A204.1 (cell line): ENCODE results near the gene ARHGEF3.

Source experiments
- FAIRE-seq: peaks from 2 replicates; lab custom pipeline; 2012; peaks lifted over from hg19 to GRCh38; lab: Jason Lieb, UNC

ARHGEF3 gene

GRCh38 chr3:56801662-56802377 lies at the start of gene ARHGEF3:
TSS of gene ARHGEF3 (minus strand) at chr3:56801949. CDS start at chr3:56801798, 151 bp downstream.
- no peak for FAIRE-seq

GRCh38 chr3:56849698-56850097 lies 47.9 kb upstream of the ARHGEF3 start:
- no peak for FAIRE-seq

- no peak for FAIRE-seq
These were observed 43.8 kb upstream of the ARHGEF3 start for GRCh38 chr3:56845505-56845904.

- no peak for FAIRE-seq
These were observed 42.8 kb upstream of the ARHGEF3 start for GRCh38 chr3:56844536-56844935.

- no peak for FAIRE-seq
These were observed 38.3 kb upstream of the ARHGEF3 start for GRCh38 chr3:56839784-56840715.

- FAIRE-seq = no peak
These were observed 36.7 kb upstream of the ARHGEF3 start for GRCh38 chr3:56838448-56838847.

- no peak for FAIRE-seq
These were observed 35.6 kb upstream of the ARHGEF3 start for GRCh38 chr3:56837196-56837955.

- FAIRE-seq = no peak
These were observed 34.8 kb upstream of the ARHGEF3 start for GRCh38 chr3:56836276-56837163.

- FAIRE-seq = no peak
These were observed 34.0 kb upstream of the ARHGEF3 start for GRCh38 chr3:56835650-56836227.

- FAIRE-seq = no peak
These were observed 31.8 kb upstream of the ARHGEF3 start for GRCh38 chr3:56833536-56833935.

GRCh38 chr3:56833022-56833421 lies 31.3 kb upstream of the ARHGEF3 start:
- FAIRE-seq = no peak

- no peak for FAIRE-seq
These were observed 29.8 kb upstream of the ARHGEF3 start for GRCh38 chr3:56831572-56831971.

GRCh38 chr3:56830884-56831283 lies 29.1 kb upstream of the ARHGEF3 start:
- no peak for FAIRE-seq

- no peak for FAIRE-seq
These were observed 27.8 kb upstream of the ARHGEF3 start for GRCh38 chr3:56829533-56829932.

- no peak for FAIRE-seq
These were observed 25.3 kb upstream of the ARHGEF3 start for GRCh38 chr3:56826831-56827722.

GRCh38 chr3:56825567-56826438 lies 24.1 kb upstream of the ARHGEF3 start:
- no peak for FAIRE-seq

GRCh38 chr3:56823984-56824703 lies 22.4 kb upstream of the ARHGEF3 start:
- FAIRE-seq = no peak

- no peak for FAIRE-seq
These were observed 21.7 kb upstream of the ARHGEF3 start for GRCh38 chr3:56823421-56823926.
